Measurements from ENCODE around the gene ARHGEF28. TPM values are rescaled to one million over a fixed set of nuclear protein-coding genes. Genes with fewer than 3 reads are reported as not detected.

The ARHGEF28 gene
- total and polyA plus RNA-seq, 12 donors = 0.62 to 3.4 (median 1.5) TPM

DNA sequence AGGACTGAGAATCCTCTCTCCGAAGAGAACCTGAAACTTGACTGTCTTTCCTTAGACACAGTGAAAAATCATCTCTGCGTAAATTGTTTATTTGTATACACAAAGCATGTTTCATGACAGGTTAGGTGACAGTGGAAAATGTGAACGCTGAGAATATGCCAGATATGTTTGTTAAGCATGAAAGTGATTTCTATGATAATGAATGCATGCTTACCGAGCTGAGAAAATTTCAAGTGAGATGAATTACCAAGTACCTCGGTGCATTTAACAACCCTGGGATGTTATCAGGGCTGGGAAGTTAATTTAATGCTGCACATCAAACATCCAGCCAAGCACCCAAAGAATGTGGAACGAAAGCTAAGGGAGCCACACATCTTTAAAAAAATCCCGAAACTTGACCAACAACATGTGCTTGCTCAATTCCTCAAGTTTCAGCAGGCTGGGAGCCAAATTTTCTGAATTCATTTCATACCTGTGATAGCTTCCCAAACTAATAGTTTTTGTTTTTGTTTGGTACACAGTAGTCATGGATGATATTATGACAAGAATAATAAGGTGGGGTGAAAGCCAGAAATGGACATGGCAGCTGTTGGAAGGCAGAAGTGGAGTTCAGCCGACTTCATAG lies 336.9 kb downstream of the ARHGEF28 start:
- 88 to 90% methylated on average over 8 of the region's 8 CpGs for WGBS, 2 donors
- Histone ChIP-seq H3K27ac (no peak overlapping the region), H3K36me3 (no peaks in the 10 kb centered on the region), H3K9me3 (peaks cover 0 to 2% (median 0%) of the 10 kb centered on the region in 11 donors), H3K27me3 (no peaks in the 10 kb centered on the region), H3K4me3 (no peak overlapping the region), H3K4me1 (no peaks in the 10 kb centered on the region)
- intact Hi-C loops (cut with DNase I) = no loop called here
- ATAC-seq (no peak), DNase-seq (no peak)
- no peak for TF ChIP-seq CTCF (IDR thresholded peaks at IDR 0.05)

GRCh38 chr5:73964352-73964865 lies 338.4 kb downstream of the ARHGEF28 start:
- ATAC-seq = no peak
- intact Hi-C loops (cut with DNase I) = no loop called here
- peaks cover 0 to 9% (median 0%) of the 10 kb centered on the region in 9 donors for H3K4me1 ChIP-seq
- DNase-seq = no peak
- no peak overlapping the region for H3K27ac ChIP-seq
- no peak for TF ChIP-seq CTCF (IDR thresholded peaks at IDR 0.05)
- 77 to 82% methylated on average over 3 of the region's 3 CpGs for WGBS, 2 donors
- peaks cover 0 to 2% (median 0%) of the 10 kb centered on the region in 11 donors for H3K9me3 ChIP-seq
- H3K4me3 ChIP-seq = no peak overlapping the region
- H3K36me3 ChIP-seq = no peaks in the 10 kb centered on the region
- no peaks in the 10 kb centered on the region for H3K27me3 ChIP-seq

- Histone ChIP-seq H3K27ac (no peak overlapping the region), H3K9me3 (peaks cover 0 to 2% (median 0%) of the 10 kb centered on the region in 11 donors), H3K4me3 (no peak overlapping the region), H3K27me3 (no peaks in the 10 kb centered on the region), H3K36me3 (no peaks in the 10 kb centered on the region), H3K4me1 (peaks cover 0 to 14% (median 3%) of the 10 kb centered on the region in 9 donors)
- DNase-seq (no peak), ATAC-seq (no peak)
- WGBS, 2 donors = 94% methylated on average over 3 of the region's 3 CpGs
- TF ChIP-seq CTCF (IDR thresholded peaks at IDR 0.05) = no peak
- intact Hi-C loops (cut with DNase I) = no loop called here
Measured at GRCh38 chr5:73966451-73966850, 340.5 kb downstream of the ARHGEF28 start.

DNA sequence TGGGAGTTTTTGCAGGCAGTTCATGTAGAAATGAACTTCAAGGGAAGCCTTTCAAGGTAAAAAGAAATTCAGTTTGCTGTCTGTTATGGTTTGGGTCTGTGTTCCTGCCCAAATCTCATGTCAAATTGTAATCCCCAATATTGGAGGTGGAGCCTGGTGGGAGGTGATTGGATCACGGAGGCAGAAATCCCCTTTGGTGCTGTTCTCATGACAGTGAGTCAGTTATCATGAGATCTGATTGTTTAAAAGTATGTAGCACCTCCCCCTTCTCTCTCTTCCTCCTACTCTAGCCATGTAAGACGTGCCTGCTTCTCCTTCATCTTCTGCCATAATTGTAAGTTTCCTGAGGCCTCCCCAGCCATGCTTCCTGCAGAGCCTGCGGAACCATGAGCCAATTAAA lies 341.4 kb downstream of the ARHGEF28 start:
- Histone ChIP-seq H3K4me1 (peaks cover 0 to 14% (median 3%) of the 10 kb centered on the region in 9 donors), H3K36me3 (no peaks in the 10 kb centered on the region), H3K9me3 (peaks cover 0 to 2% (median 0%) of the 10 kb centered on the region in 11 donors), H3K27ac (no peak overlapping the region), H3K4me3 (no peak overlapping the region), H3K27me3 (no peaks in the 10 kb centered on the region)
- no peak for ATAC-seq
- no peak for DNase-seq
- no peak for TF ChIP-seq CTCF (IDR thresholded peaks at IDR 0.05)
- intact Hi-C loops (cut with DNase I) = no loop called here
- 78 to 83% methylated on average over 3 of the region's 3 CpGs for WGBS, 2 donors
